SK-N-SH (cell line): ENCODE data around the gene SENP3. TPM values are rescaled to one million over a fixed set of nuclear protein-coding genes. Genes with fewer than 3 reads are reported as not detected.

ENCODE experiments used
- CTCF ChIA-PET: fragments of 300-600, 350-600 bp; formaldehyde crosslinking; extraction: SDS; loops from one replicate; lab custom pipeline; 2021; lab: Yijun Ruan, JAX
- POLR2A ChIA-PET: fragments of 350-600 bp; sonication (Branson Sonifier 250); formaldehyde crosslinking; extraction: SDS; loops from one replicate; lab custom pipeline; 2020; ENCODE audit warnings: antibody characterized with exemption, inconsistent platforms; lab: Yijun Ruan, JAX
- DNase-seq: peaks from one replicate; pipeline ENCODE4 v3.0.0; 2012
- H2AFZ ChIP-seq: fragments of 200-600 bp; sonication (generic); 2 replicates; pipeline ENCODE4 v1.8.1; 2016; ENCODE audit warnings: antibody characterized with exemption, mild to moderate bottlenecking, low read depth
- H3F3A ChIP-seq: fragments of 200-600 bp; sonication (generic); replicated peaks from 2 replicates; pipeline ENCODE3; 2016; ENCODE audit warnings: antibody characterized with exemption, mild to moderate bottlenecking; ENCODE audit not compliant: insufficient read depth
- H3K27ac ChIP-seq, 2 experiments: fragments of 200-500 bp in 1 of 2; fragments of 200-600 bp in 1 of 2; sonication (Bioruptor generic) in 1 of 2; sonication (generic), shearing (Covaris generic) in 1 of 2; 2 replicates each; pipeline versions ENCODE4 v1.5.1 to v1.6.1; 2014 to 2016; ENCODE audit warnings: low read depth in 2 of 2, inconsistent platforms in 1 of 2, low read length in 1 of 2, mild to moderate bottlenecking in 1 of 2, mixed read lengths in 1 of 2
- H3K27me3 ChIP-seq: fragments of 200-600 bp; sonication (generic), shearing (Covaris generic); 2 replicates; pipeline ENCODE4 v1.6.1; 2016; ENCODE audit warnings: mixed run types; ENCODE audit not compliant: insufficient read depth
- H3K36me3 ChIP-seq, 2 experiments: fragments of 200-500 bp in 1 of 2; fragments of 200-600 bp in 1 of 2; sonication (Bioruptor generic) in 1 of 2; sonication (generic) in 1 of 2; replicated peaks in 1 of 2; 2 replicates each; pipeline versions ENCODE3 to v1.5.1; 2014 to 2016; ENCODE audit warnings: low read length in 1 of 2, mild to moderate bottlenecking in 1 of 2; ENCODE audit not compliant: insufficient read depth in 2 of 2, control insufficient read depth in 1 of 2
- H3K4me1 ChIP-seq, 2 experiments: fragments of 200-500 bp in 1 of 2; fragments of 200-600 bp in 1 of 2; sonication (Bioruptor generic) in 1 of 2; sonication (generic), shearing (Covaris generic) in 1 of 2; 2 replicates each; pipeline versions ENCODE4 v1.5.1 to v1.6.1; 2014 to 2016; ENCODE audit warnings: low read depth in 1 of 2, low read length in 1 of 2, mixed run types in 1 of 2; ENCODE audit not compliant: insufficient read depth in 2 of 2, control insufficient read depth in 1 of 2
- H3K4me2 ChIP-seq: fragments of 200-600 bp; sonication (generic), shearing (Covaris generic); 2 replicates; pipeline ENCODE4 v1.6.1; 2017; ENCODE audit warnings: mixed run types
- H3K4me3 ChIP-seq, 2 experiments: fragments of 200-500 bp in 1 of 2; fragments of 200-600 bp in 1 of 2; sonication (Bioruptor generic) in 1 of 2; sonication (generic), shearing (Covaris generic) in 1 of 2; 2 replicates each; pipeline versions ENCODE4 v1.5.1 to v1.8.1; 2014 to 2016; ENCODE audit warnings: low read depth in 2 of 2, inconsistent platforms in 1 of 2, low read length in 1 of 2, mild to moderate bottlenecking in 1 of 2, mixed read lengths in 1 of 2, moderate library complexity in 1 of 2
- H3K79me2 ChIP-seq: fragments of 200-600 bp; sonication (generic); 2 replicates; pipeline ENCODE4 v1.8.1; 2017; ENCODE audit warnings: mild to moderate bottlenecking; ENCODE audit not compliant: insufficient read depth
- H3K9ac ChIP-seq: fragments of 200-600 bp; sonication (generic); 2 replicates; pipeline ENCODE4 v1.6.1; 2017; ENCODE audit warnings: mixed run types
- H3K9me2 ChIP-seq: fragments of 200-600 bp; sonication (generic); 2 replicates; pipeline ENCODE4 v1.6.1; 2017; ENCODE audit warnings: mixed run types
- H3K9me3 ChIP-seq: fragments of 200-600 bp; sonication (generic); 2 replicates; pipeline ENCODE4 v1.6.1; 2017; ENCODE audit warnings: mixed run types, mild to moderate bottlenecking, moderate library complexity
- H4K20me1 ChIP-seq: fragments of 200-600 bp; sonication (generic); 2 replicates; pipeline ENCODE4 v1.6.1; 2017; ENCODE audit warnings: mild to moderate bottlenecking, mixed run types; ENCODE audit not compliant: insufficient read depth
- CTCF ChIP-seq: fragments of 200-600 bp; sonication (generic); IDR thresholded peaks from 2 replicates; pipeline ENCODE4 v1.6.1; 2017; ENCODE audit warnings: antibody characterized with exemption, mild to moderate bottlenecking, moderate library complexity
- FOSL2 ChIP-seq: IDR thresholded peaks from 2 replicates; pipeline ENCODE4 v1.4.0; 2012; ENCODE audit warnings: low read depth, mild to moderate bottlenecking, moderate library complexity, borderline replicate concordance
- FOXM1 ChIP-seq: IDR thresholded peaks from 2 replicates; pipeline ENCODE4 v1.4.0; 2012; ENCODE audit warnings: low read depth, mild to moderate bottlenecking
- GABPA ChIP-seq: IDR thresholded peaks from 2 replicates; pipeline ENCODE4 v1.4.0; 2012; ENCODE audit warnings: low read depth, mild to moderate bottlenecking
- JUND ChIP-seq: IDR thresholded peaks from 2 replicates; pipeline ENCODE4 v1.4.0; 2012
- MEF2A ChIP-seq: IDR thresholded peaks from 2 replicates; pipeline ENCODE4 v1.4.0; 2012; ENCODE audit warnings: low read depth, borderline replicate concordance
- MXI1 ChIP-seq: IDR thresholded peaks from 2 replicates; pipeline ENCODE4 v1.6.1; 2012; ENCODE audit warnings: mild to moderate bottlenecking, low read depth, low read length, improper control_type of control experiment
- REST ChIP-seq: IDR thresholded peaks from 2 replicates; pipeline ENCODE4 v1.6.1; 2012; ENCODE audit warnings: mild to moderate bottlenecking, low read depth, low read length, moderate library complexity
- RXRA ChIP-seq: IDR thresholded peaks from 2 replicates; pipeline ENCODE4 v1.4.0; 2012; ENCODE audit warnings: low read depth, mild to moderate bottlenecking, borderline replicate concordance
- SIN3A ChIP-seq: IDR thresholded peaks from 2 replicates; pipeline ENCODE4 v1.6.1; 2012; ENCODE audit warnings: low read depth, mild to moderate bottlenecking, low read length, moderate library complexity, borderline replicate concordance
- TAF1 ChIP-seq: IDR thresholded peaks from 2 replicates; pipeline ENCODE4 v1.6.1; 2012; ENCODE audit warnings: low read depth, mild to moderate bottlenecking, low read length, moderate library complexity, borderline replicate concordance
- TCF12 ChIP-seq: IDR thresholded peaks from 2 replicates; pipeline ENCODE4 v1.4.0; 2012
- TEAD4 ChIP-seq: IDR thresholded peaks from 2 replicates; pipeline ENCODE4 v1.4.0; 2012; ENCODE audit warnings: mild to moderate bottlenecking, borderline replicate concordance; ENCODE audit not compliant: insufficient read depth
- YY1 ChIP-seq: IDR thresholded peaks from 2 replicates; pipeline ENCODE4 v1.4.0; 2012; ENCODE audit warnings: low read depth, mild to moderate bottlenecking
- WGBS: methylation state at CpG from one replicate; pipeline ENCODE4 v1.1.6; 2017; ENCODE audit warnings: low lambda C conversion rate; 5-methylcytosine and 5-hydroxymethylcytosine counted together
- polyA plus RNA-seq, 3 experiments: library from polyadenylated mRNA; depleted of rRNA; stranded (reverse); fragments of >200 nt; gene quantifications; 2 replicates each; pipeline ENCODE4 v1.2.3, GENCODE V29; 2012
- TF ChIP-seq, protein P1 (sequence below): IDR thresholded peaks from 2 replicates; pipeline ENCODE4 v1.4.0; 2012; ENCODE audit warnings: low read depth

SENP3 gene
- polyA plus RNA-seq, 1 of the 3 experiments (the other 2 are of a cell fraction), result 80.8 TPM

GRCh38 chr17:7587420-7588151 is 25.9 kb downstream of the SENP3 start:
- Histone ChIP-seq H3K9me3 (no peaks in the 10 kb centered on the region), H3K79me2 (peaks cover 38% of the 10 kb centered on the region), H3K4me3 (no peak overlapping the region; a peak in 1 of 4 replicates), H3F3A (peaks cover 38% of the 10 kb centered on the region), H3K27ac (peak overlapping the region; percentile 39 to 65), H3K4me2 (peak overlapping the region; percentile 68), H3K4me1 (peaks cover 26 to 41% of the 10 kb centered on the region in 2 experiments), H3K9ac (peak overlapping the region; percentile 27; the same call in 1 of the 2 replicates), H4K20me1 (no peaks in the 10 kb centered on the region), H3K9me2 (no peaks in the 10 kb centered on the region), H3K36me3 (peaks cover 11 to 39% of the 10 kb centered on the region in 2 experiments), H2AFZ (no peak overlapping the region), H3K27me3 (no peaks in the 10 kb centered on the region)
- POLR2A ChIA-PET, result no interaction called here
- CTCF ChIA-PET, result interaction anchor here (0.8 to 2.2 kb wide), 4 partner anchors 21 to 542 kb away, joined by 3 to 8 read pairs (median 4); partner anchors contain the start of genes SENP3 and TP53
- TF ChIP-seq, protein P1, sequence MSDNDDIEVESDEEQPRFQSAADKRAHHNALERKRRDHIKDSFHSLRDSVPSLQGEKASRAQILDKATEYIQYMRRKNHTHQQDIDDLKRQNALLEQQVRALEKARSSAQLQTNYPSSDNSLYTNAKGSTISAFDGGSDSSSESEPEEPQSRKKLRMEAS, result peak; percentile 58; the same call in 1 of the 2 replicates
- 0 out of 2 replicates have a peak, but pooled peaks have one; percentile 6 for TF ChIP-seq CTCF
- no peak; the same call in 1 of the 2 replicates for TF ChIP-seq YY1
- TF ChIP-seq SIN3A, result 0 out of 2 replicates have a peak, but pooled peaks have one; percentile 53
- TF ChIP-seq TCF12, result peak; percentile 48; the same call in 1 of the 2 replicates
- peak; percentile 69 for TF ChIP-seq FOSL2
- no peak for TF ChIP-seq FOXM1
- TF ChIP-seq TAF1, result peak; percentile 51; the same call in 1 of the 2 replicates
- TF ChIP-seq TEAD4, result 0 out of 2 replicates have a peak, but pooled peaks have one; percentile 16
- 36% methylated on average over 12 of the region's 12 CpGs for WGBS
- no peak for DNase-seq

GRCh38 chr17:7588553-7589203 is 27.0 kb downstream of the SENP3 start:
- 88% methylated on average over 6 of the region's 30 CpGs for WGBS
- Histone ChIP-seq H3K4me2 (peak overlapping the region; percentile 68), H3K4me3 (0 out of 4 replicates have a peak overlapping the region, but pooled peaks of 1 of the 2 experiments have one; percentile 3), H2AFZ (no peak overlapping the region), H3K27me3 (no peaks in the 10 kb centered on the region), H3K4me1 (peaks cover 17 to 32% of the 10 kb centered on the region in 2 experiments), H3K9me2 (no peaks in the 10 kb centered on the region), H3K9ac (peak overlapping the region; percentile 27; the same call in 1 of the 2 replicates), H3K9me3 (no peaks in the 10 kb centered on the region), H3K36me3 (peaks cover 14 to 49% of the 10 kb centered on the region in 2 experiments), H3F3A (peaks cover 42% of the 10 kb centered on the region), H3K27ac (peak overlapping the region in 1 of 2 experiments; percentile 65; a peak in 2 of 4 replicates), H4K20me1 (no peaks in the 10 kb centered on the region), H3K79me2 (peaks cover 30% of the 10 kb centered on the region)
- peak; percentile 47 for DNase-seq
- CTCF ChIA-PET, result interaction anchor here (0.7 to 3.4 kb wide), 27 partner anchors 9 to 453 kb away, joined by 3 to 22 read pairs (median 4); partner anchors contain the start of genes CD68, DNAH2, FXR2 and KDM6B
- POLR2A ChIA-PET, result interaction anchor here (0.6 to 3.5 kb wide), 6 partner anchors 9 to 97 kb away, joined by 3 to 23 read pairs (median 3); partner anchors contain the start of genes CD68, FXR2, SAT2 and TP53
- TF ChIP-seq TCF12, result no peak
- TF ChIP-seq GABPA, result no peak
- TF ChIP-seq RXRA, result no peak
- TF ChIP-seq MEF2A, result no peak
- TF ChIP-seq MXI1, result no peak
- TF ChIP-seq REST, result no peak
- no peak for TF ChIP-seq SIN3A
- TF ChIP-seq CTCF, result no peak
- no peak for TF ChIP-seq JUND
